CD4-positive, alpha-beta memory T cell (primary cell): ENCODE results near the gene ABHD17C. TPM values are rescaled to one million over a fixed set of nuclear protein-coding genes. Genes with fewer than 3 reads are reported as not detected.

Source experiments
- CTCF ChIA-PET: fragments of 350-600 bp; sonication (Branson Sonifier 250); formaldehyde crosslinking; loops from one replicate; lab custom pipeline; 2021; ENCODE audit warnings: inconsistent platforms; ENCODE audit not compliant: partially characterized antibody; lab: Charles Lee
- POLR2A ChIA-PET: fragments of 350-600 bp; sonication (Branson Sonifier 250); formaldehyde crosslinking; loops from one replicate; lab custom pipeline; 2021; ENCODE audit not compliant: partially characterized antibody; lab: Charles Lee
- DNase-seq, 5 donors: peaks; one replicate each; pipeline versions ENCODE4 v3.0.0 to v3.0.0-alpha.2; 2020 to 2022; ENCODE audit warnings: mixed read lengths in 1 of 5
- H3K27ac ChIP-seq: one replicate; pipeline ENCODE4 v1.7.0; 2013; ENCODE audit warnings: low read depth, low read length
- H3K27me3 ChIP-seq: 2 replicates; pipeline ENCODE4 v1.7.0; 2013; ENCODE audit warnings: mild to moderate bottlenecking, low read length, moderate library complexity; ENCODE audit not compliant: insufficient read depth
- H3K36me3 ChIP-seq: 2 replicates; pipeline ENCODE4 v1.7.0; 2013; ENCODE audit warnings: mild to moderate bottlenecking, low read length, moderate library complexity; ENCODE audit not compliant: insufficient read depth
- H3K4me1 ChIP-seq: 2 replicates; pipeline ENCODE4 v1.7.0; 2013; ENCODE audit warnings: mild to moderate bottlenecking, low read length, moderate library complexity; ENCODE audit not compliant: insufficient read depth
- H3K4me3 ChIP-seq, 2 donors: one replicate each; pipeline ENCODE4 v1.7.0; 2013; ENCODE audit warnings: low read length in 2 of 2, mild to moderate bottlenecking in 1 of 2
- H3K9me3 ChIP-seq, 2 donors: one replicate each; pipeline ENCODE4 v1.7.0; 2013; ENCODE audit warnings: low read length in 2 of 2, control low read depth in 1 of 2; ENCODE audit not compliant: control insufficient read depth in 1 of 2
- H3K27ac Mint-ChIP-seq, 7 donors: one replicate each; pipeline ENCODE4 v1.8.0; 2020 to 2021; ENCODE audit warnings: mixed read lengths in 7 of 7, mild to moderate bottlenecking in 6 of 7, inconsistent platforms in 3 of 7, moderate library complexity in 3 of 7
- H3K27me3 Mint-ChIP-seq, 2 donors: one replicate each; pipeline ENCODE4 v1.8.0; 2020 to 2021; ENCODE audit warnings: mixed read lengths in 2 of 2
- H3K36me3 Mint-ChIP-seq, 2 donors: one replicate each; pipeline ENCODE4 v1.8.0; 2020 to 2021; ENCODE audit warnings: mixed read lengths in 2 of 2, inconsistent platforms in 1 of 2, mild to moderate bottlenecking in 1 of 2
- H3K4me1 Mint-ChIP-seq, 4 donors: one replicate each; pipeline ENCODE4 v1.8.0; 2020 to 2021; ENCODE audit warnings: mixed read lengths in 4 of 4, mild to moderate bottlenecking in 1 of 4
- H3K4me3 Mint-ChIP-seq, 8 donors: one replicate each; pipeline ENCODE4 v1.8.0; 2020 to 2021; ENCODE audit warnings: mixed read lengths in 8 of 8, mild to moderate bottlenecking in 7 of 8, moderate library complexity in 6 of 8, inconsistent platforms in 3 of 8
- H3K9me3 Mint-ChIP-seq, 8 donors: one replicate each; pipeline ENCODE4 v1.8.0; 2020 to 2021; ENCODE audit warnings: mixed read lengths in 8 of 8, mild to moderate bottlenecking in 5 of 8, inconsistent platforms in 3 of 8, moderate library complexity in 1 of 8
- intact Hi-C: fragments of 100-400 bp; cut with micrococcal nuclease; formaldehyde crosslinking; loops from one replicate; pipeline ENCODE4 v1.15.1; 2023
- polyA plus RNA-seq, 2 donors: library from polyadenylated mRNA; unstranded; fragments of 300-500 nt; fragmentation: Illumina TruSeq; gene quantifications; one replicate each; pipeline ENCODE4 v1.2.3, GENCODE V29; 2021
- total RNA-seq, 2 experiments: library from RNA; stranded (reverse); gene quantifications; one replicate each; pipeline ENCODE4 v1.2.3, GENCODE V29; 2021

Gene ABHD17C
- total and polyA plus RNA-seq, 4 experiments from 2014 or later, result 0.32 to 3.8 (median 3.4) TPM

DNA sequence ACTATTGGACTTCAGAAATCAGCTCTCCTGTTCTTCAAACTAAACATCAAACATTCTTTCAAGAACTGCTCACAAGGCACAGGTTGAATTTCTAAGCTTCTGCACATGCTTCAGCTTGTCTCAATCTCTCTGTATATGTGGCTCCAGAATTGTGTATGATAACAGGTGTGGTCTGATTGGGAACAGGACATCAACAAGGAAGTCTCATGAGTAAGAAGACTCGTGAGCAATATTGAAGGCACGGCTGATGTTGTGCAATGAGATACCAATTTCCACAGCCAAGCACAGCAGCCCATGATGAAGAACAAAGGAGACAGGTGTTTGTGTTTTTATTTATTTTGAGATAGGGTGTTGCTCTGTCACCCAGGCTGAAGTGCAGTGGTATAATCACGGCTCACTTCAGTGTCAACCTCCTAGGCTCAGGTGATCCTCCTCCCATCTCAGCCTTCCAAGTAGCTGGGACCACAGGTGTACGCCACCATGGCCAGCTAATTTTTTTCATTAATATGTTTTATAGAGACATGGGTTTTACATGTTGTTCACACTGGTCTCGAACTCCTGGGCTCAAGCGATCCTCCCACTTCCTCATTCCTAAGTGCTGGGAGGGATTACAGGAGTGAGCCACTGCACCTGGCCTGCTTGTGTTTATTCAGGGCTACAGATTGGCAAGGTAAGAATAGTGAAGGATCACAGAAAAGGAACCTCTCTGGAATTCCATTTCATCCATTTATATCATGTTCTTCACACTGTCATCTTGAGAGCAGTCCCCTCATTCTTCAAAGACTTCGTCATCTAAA lies 32.2 kb upstream of the ABHD17C start:
- no peaks in the 10 kb centered on the region for H3K4me1 Mint-ChIP-seq
- POLR2A ChIA-PET, result no interaction called here
- DNase-seq, result no peak

DNA sequence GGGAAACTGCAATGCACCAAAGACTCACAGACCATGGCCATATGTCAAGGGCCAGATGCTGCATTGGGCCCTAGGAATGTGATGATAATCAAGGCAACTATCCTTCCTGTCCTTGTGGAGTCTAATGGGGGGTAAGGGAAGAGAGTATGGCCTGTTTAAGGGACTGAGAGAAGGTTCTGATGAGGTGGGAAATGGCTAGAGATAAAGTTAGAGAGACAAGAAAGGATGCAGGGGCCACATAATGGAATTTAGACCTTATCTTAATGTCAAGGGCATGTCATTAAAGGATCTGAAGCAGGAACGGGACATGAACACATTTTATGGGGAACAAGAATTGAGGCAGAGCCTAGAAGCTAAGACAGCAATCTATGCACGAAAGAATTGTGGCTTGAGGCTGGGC lies 30.0 kb upstream of the ABHD17C start:
- no peaks in the 10 kb centered on the region for H3K36me3 Mint-ChIP-seq
- no peak overlapping the region for H3K4me3 ChIP-seq
- no peaks in the 10 kb centered on the region for H3K27me3 ChIP-seq
- DNase-seq, result no peak
- H3K9me3 ChIP-seq, result no peaks in the 10 kb centered on the region
- H3K36me3 ChIP-seq, result no peaks in the 10 kb centered on the region
- H3K4me3 Mint-ChIP-seq, result no peak overlapping the region
- H3K4me1 ChIP-seq, result no peaks in the 10 kb centered on the region
- no peaks in the 10 kb centered on the region for H3K9me3 Mint-ChIP-seq
- CTCF ChIA-PET, result no interaction called here
- intact Hi-C loops, result no loop called here
- peak overlapping the region in 1 of 7 donors; percentile 43 for H3K27ac Mint-ChIP-seq
- POLR2A ChIA-PET, result no interaction called here
- no peaks in the 10 kb centered on the region for H3K4me1 Mint-ChIP-seq
- no peak overlapping the region for H3K27ac ChIP-seq
- H3K27me3 Mint-ChIP-seq, result peaks cover 6 to 22% of the 10 kb centered on the region in 2 donors

More for the DNA sequence above, 32.2 kb upstream of the ABHD17C start:
- intact Hi-C loops, result no loop called here
- no peaks in the 10 kb centered on the region for H3K9me3 Mint-ChIP-seq
- Histone ChIP-seq H3K27me3 (no peaks in the 10 kb centered on the region), H3K36me3 (no peaks in the 10 kb centered on the region), H3K4me3 (no peak overlapping the region), H3K9me3 (no peaks in the 10 kb centered on the region), H3K4me1 (no peaks in the 10 kb centered on the region), H3K27ac (no peak overlapping the region)
- CTCF ChIA-PET, result no interaction called here
- H3K36me3 Mint-ChIP-seq, result no peaks in the 10 kb centered on the region
- no peak overlapping the region for H3K4me3 Mint-ChIP-seq
- H3K27ac Mint-ChIP-seq, result no peak overlapping the region
- peaks cover 8 to 21% of the 10 kb centered on the region in 2 donors for H3K27me3 Mint-ChIP-seq

DNA sequence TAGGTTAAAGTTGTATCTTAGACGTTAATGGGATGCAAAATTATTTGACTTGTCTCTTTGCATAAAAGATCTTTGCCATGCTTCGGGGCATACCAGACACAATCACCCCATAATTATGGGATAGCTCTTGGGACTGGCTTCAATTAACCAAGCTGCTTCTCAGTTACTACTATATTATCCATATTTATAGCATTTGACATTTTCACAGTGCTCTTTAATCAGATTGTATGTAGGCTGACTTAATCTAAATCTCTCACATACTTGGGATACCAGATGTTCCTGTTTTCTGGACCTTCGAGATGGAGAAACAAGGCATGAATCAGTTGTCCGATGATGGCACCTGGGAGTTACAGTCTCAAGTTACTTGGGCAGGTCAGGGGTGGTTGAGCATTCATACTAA lies 27.2 kb upstream of the ABHD17C start:
- CTCF ChIA-PET, result no interaction called here
- H3K4me1 Mint-ChIP-seq, result no peaks in the 10 kb centered on the region
- no peak overlapping the region for H3K27ac Mint-ChIP-seq

DNA sequence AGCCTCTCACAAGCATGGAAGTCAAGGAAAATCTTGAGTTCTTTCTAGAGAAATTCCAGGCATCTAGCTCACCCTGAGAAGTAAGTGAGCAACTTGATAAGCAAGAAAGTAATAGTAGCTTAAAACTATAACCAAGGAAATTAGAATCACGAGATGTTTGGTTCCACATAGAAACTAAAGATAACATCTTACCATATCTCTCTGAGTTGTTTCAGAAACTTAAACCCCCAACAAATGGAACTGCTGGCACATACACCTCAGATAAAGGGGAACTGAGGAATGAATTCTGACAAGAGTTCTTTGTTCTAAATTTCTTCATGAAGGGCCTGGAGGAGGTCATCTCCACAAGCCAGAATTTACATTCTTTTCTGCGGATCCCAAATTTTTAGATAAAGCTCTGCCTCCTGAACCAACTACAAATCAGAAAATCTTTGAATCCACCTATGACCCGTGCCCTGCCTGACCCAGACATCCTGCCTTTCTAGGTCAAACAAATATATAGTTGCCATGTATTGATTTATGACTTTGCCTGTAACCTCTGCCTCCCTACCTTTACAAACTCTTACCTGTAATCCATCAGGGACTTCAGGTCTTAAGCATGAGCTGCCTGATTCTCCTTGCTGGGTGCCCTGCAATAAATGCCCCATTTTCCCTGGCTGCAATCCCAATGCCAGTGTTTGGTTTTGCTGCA lies 26.4 kb upstream of the ABHD17C start:
- ChIA-PET POLR2A (no interaction called here), CTCF (no interaction called here)
- no peak overlapping the region for H3K27ac ChIP-seq
- no peak for DNase-seq
- H3K36me3 ChIP-seq, result no peaks in the 10 kb centered on the region
- intact Hi-C loops, result no loop called here
- H3K4me3 Mint-ChIP-seq, result no peak overlapping the region
- peaks cover under 1 to 17% of the 10 kb centered on the region in 2 donors for H3K27me3 Mint-ChIP-seq
- no peaks in the 10 kb centered on the region for H3K4me1 Mint-ChIP-seq
- no peak overlapping the region for H3K4me3 ChIP-seq
- no peaks in the 10 kb centered on the region for H3K9me3 ChIP-seq
- no peaks in the 10 kb centered on the region for H3K27me3 ChIP-seq
- H3K9me3 Mint-ChIP-seq, result no peaks in the 10 kb centered on the region
- H3K4me1 ChIP-seq, result no peaks in the 10 kb centered on the region
- H3K27ac Mint-ChIP-seq, result no peak overlapping the region
- H3K36me3 Mint-ChIP-seq, result no peaks in the 10 kb centered on the region

More for the DNA sequence above, 27.2 kb upstream of the ABHD17C start:
- H3K36me3 Mint-ChIP-seq, result no peaks in the 10 kb centered on the region
- Histone ChIP-seq H3K4me1 (no peaks in the 10 kb centered on the region), H3K36me3 (no peaks in the 10 kb centered on the region), H3K27me3 (no peaks in the 10 kb centered on the region), H3K27ac (no peak overlapping the region), H3K4me3 (no peak overlapping the region), H3K9me3 (no peaks in the 10 kb centered on the region)
- DNase-seq, result no peak
- POLR2A ChIA-PET, result no interaction called here
- peaks cover 0 to 20% of the 10 kb centered on the region in 2 donors for H3K27me3 Mint-ChIP-seq
- no peak overlapping the region for H3K4me3 Mint-ChIP-seq
- intact Hi-C loops, result no loop called here
- H3K9me3 Mint-ChIP-seq, result no peaks in the 10 kb centered on the region

DNA sequence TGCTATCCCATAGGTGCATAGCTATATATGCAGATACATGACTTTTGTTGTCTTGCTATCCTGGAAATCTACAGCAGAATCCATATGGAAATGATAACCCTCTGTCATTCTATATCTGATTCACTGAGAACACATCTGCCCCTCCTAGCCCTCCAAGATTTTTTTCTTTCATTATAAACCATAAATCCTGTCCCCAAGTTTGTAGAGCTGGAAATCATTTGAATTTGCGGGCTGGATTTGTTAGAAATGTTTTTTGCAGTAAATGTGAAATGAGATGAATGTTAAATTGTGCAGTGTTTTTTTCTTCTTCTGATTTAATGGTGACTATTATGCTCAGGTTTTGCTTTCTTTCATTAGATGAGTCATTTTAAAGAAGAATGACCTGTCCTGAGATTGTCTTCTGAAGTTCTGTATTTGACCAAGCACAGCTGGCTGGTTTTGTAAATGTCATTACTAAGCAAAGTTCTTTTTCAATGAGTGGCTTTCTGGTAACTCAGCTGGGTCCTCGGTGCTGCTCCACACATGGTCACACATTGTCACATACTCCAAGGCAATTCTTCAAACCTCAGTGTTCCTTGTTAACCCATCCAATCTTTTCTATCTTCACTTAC lies 25.3 kb upstream of the ABHD17C start:
- ChIA-PET POLR2A (no interaction called here), CTCF (no interaction called here)
- no peaks in the 10 kb centered on the region for H3K36me3 ChIP-seq
- no peak for DNase-seq
- no peaks in the 10 kb centered on the region for H3K9me3 ChIP-seq
- H3K27me3 ChIP-seq, result no peaks in the 10 kb centered on the region
- no peaks in the 10 kb centered on the region for H3K4me1 Mint-ChIP-seq
- H3K27me3 Mint-ChIP-seq, result peaks cover 2 to 15% of the 10 kb centered on the region in 2 donors
- no peaks in the 10 kb centered on the region for H3K9me3 Mint-ChIP-seq
- no peak overlapping the region for H3K4me3 ChIP-seq
- H3K4me3 Mint-ChIP-seq, result no peak overlapping the region
- H3K27ac Mint-ChIP-seq, result no peak overlapping the region
- H3K36me3 Mint-ChIP-seq, result no peaks in the 10 kb centered on the region
- no peak overlapping the region for H3K27ac ChIP-seq
- intact Hi-C loops, result no loop called here
- H3K4me1 ChIP-seq, result no peaks in the 10 kb centered on the region

DNA sequence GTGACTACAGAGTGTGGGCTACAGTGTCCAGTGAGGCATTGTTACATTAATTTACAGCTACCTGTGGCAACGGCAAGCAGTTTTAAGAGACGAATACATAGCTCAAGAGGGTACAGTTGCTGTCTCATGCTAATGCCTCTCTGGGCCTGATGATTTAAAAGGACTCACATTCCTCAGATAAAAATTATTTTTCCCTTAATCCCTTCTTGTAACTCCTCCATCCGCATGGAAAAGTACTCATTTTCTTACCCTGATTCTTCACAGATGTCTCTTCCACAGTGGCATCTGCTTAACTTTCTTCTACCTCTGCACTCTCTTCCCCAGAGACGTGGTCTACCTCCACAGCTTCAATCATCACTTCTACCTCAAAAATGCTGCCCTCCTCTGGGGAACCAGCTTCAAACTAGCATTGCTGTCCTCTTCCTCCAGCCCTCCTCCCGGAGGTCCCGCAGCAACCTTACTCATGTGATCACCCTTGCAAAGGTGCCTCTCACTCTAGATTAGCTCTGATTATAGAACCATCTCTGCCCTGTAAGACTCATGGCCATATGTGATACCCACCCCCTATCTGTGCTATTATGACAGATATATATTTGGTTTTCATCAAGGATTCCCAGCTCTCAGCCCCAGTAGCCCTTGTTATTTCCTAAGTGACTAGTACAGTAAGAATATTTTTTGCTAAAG lies 21.4 kb upstream of the ABHD17C start:
- no peaks in the 10 kb centered on the region for H3K36me3 ChIP-seq
- Mint-ChIP-seq H3K4me3 (no peak overlapping the region), H3K9me3 (no peaks in the 10 kb centered on the region), H3K27me3 (peaks cover 19 to 20% of the 10 kb centered on the region in 2 donors), H3K4me1 (no peaks in the 10 kb centered on the region), H3K36me3 (no peaks in the 10 kb centered on the region), H3K27ac (no peak overlapping the region)
- no peaks in the 10 kb centered on the region for H3K9me3 ChIP-seq
- DNase-seq, result no peak
- H3K27ac ChIP-seq, result no peak overlapping the region
- no peaks in the 10 kb centered on the region for H3K27me3 ChIP-seq
- intact Hi-C loops, result no loop called here
- CTCF ChIA-PET, result interaction anchor here (1.1 kb wide), 1 partner anchor 103 kb away, joined by 3 read pairs; no protein-coding TSS in a partner anchor
- POLR2A ChIA-PET, result no interaction called here
- no peaks in the 10 kb centered on the region for H3K4me1 ChIP-seq
- H3K4me3 ChIP-seq, result no peak overlapping the region

DNA sequence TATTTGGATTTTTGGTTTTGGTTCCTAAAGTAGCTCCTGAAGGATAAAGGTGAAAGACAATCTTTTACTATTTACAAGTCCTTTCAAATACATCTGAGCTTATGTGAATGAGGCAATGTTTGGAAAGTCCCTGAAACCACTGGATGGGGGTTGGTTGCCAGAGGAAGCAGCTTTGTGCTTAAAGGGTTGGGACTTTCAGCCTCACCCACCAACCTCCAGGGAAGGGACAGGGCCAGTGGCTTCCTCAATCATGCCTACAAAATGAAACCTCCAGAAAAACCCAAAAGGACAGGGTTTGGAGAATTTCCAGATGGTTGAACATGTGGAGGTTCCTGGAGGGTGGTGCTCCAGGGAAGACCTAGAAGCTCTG lies 20.9 kb upstream of the ABHD17C start:
- no peaks in the 10 kb centered on the region for H3K9me3 Mint-ChIP-seq
- CTCF ChIA-PET, result interaction anchor here (1.1 kb wide), 1 partner anchor 102 kb away, joined by 3 read pairs; no protein-coding TSS in a partner anchor
- no peak overlapping the region for H3K27ac Mint-ChIP-seq
- Histone ChIP-seq H3K36me3 (no peaks in the 10 kb centered on the region), H3K27ac (no peak overlapping the region), H3K4me1 (no peaks in the 10 kb centered on the region), H3K4me3 (no peak overlapping the region), H3K27me3 (no peaks in the 10 kb centered on the region), H3K9me3 (no peaks in the 10 kb centered on the region)
- intact Hi-C loops, result no loop called here
- peaks cover 15 to 20% of the 10 kb centered on the region in 2 donors for H3K27me3 Mint-ChIP-seq
- peaks cover 0 to under 1% (median 0%) of the 10 kb centered on the region in 4 donors for H3K4me1 Mint-ChIP-seq
- POLR2A ChIA-PET, result no interaction called here
- H3K4me3 Mint-ChIP-seq, result no peak overlapping the region
- DNase-seq, result no peak
- H3K36me3 Mint-ChIP-seq, result no peaks in the 10 kb centered on the region
